Right lobe of liver (tissue), 6 donors: ENCODE results near the gene CAND2. TPM values are rescaled to one million over a fixed set of nuclear protein-coding genes. Genes with fewer than 3 reads are reported as not detected.
A peak's percentile ranks its signal among the peaks of the same experiment; 100 is the strongest.
"Not testable (repeated sequence)": the region's sequence is repeated elsewhere in the genome, so short reads cannot be mapped to it uniquely, and the experiment has no call there.

Experiments used
- ATAC-seq, 4 donors: fragments of 200-7000 bp; cut with Tn5 transposase; one replicate each; pipeline ENCODE4 v1.9.1; 2020; ENCODE audit warnings: mild to moderate bottlenecking in 4 of 4, moderate library complexity in 4 of 4
- DNase-seq, 3 donors: peaks; one replicate each; pipeline ENCODE4 v3.0.0-alpha.2; 2020
- H3K27ac ChIP-seq, 3 donors: fragments of 200-600 bp; one replicate each; pipeline ENCODE4 v1.8.0; 2022
- H3K27me3 ChIP-seq, 2 donors: fragments of 200-600 bp; one replicate each; pipeline ENCODE4 v1.8.0; 2022
- H3K36me3 ChIP-seq, 4 donors: fragments of 200-600 bp; sonication (generic) in 1 of 4; one replicate each; pipeline versions ENCODE4 v1.5.1 to v1.8.0; 2017 to 2022; ENCODE audit warnings: control low read depth in 1 of 4
- H3K4me1 ChIP-seq, 4 donors: fragments of 200-600 bp; sonication (generic) in 1 of 4; one replicate each; pipeline versions ENCODE4 v1.5.1 to v1.8.0; 2017 to 2022; ENCODE audit warnings: control low read depth in 1 of 4
- H3K4me3 ChIP-seq, 3 donors: fragments of 200-600 bp; one replicate each; pipeline ENCODE4 v1.8.0; 2022
- H3K9me3 ChIP-seq, 4 donors: fragments of 200-600 bp; sonication (generic) in 1 of 4; one replicate each; pipeline versions ENCODE4 v1.5.1 to v1.8.0; 2017 to 2022; ENCODE audit warnings: control low read depth in 1 of 4
- CTCF ChIP-seq, 4 donors: fragments of 200-600 bp in 3 of 4; fragments of 450-650 bp in 1 of 4; IDR thresholded peaks; one replicate each; pipeline versions ENCODE4 v1.5.1 to v1.8.0; 2016 to 2022; ENCODE audit warnings: antibody characterized with exemption in 4 of 4, mild to moderate bottlenecking in 2 of 4
- POLR2A ChIP-seq: fragments of 450-650 bp; IDR thresholded peaks from one replicate; pipeline ENCODE4 v1.6.1; 2017; ENCODE audit warnings: antibody characterized with exemption, mild to moderate bottlenecking
- WGBS: methylation state at CpG from one replicate; pipeline ENCODE4 v1.1.6; 2018; ENCODE audit warnings: low coverage, low lambda C conversion rate; ENCODE audit not compliant: insufficient coverage; ENCODE audit errors: missing lambda C conversion rate; 5-methylcytosine and 5-hydroxymethylcytosine counted together
- intact Hi-C, 2 donors: fragments of 100-400 bp; cut with DNase I; formaldehyde crosslinking; loops; one replicate each; pipeline versions ENCODE4 v1.11.2 to v1.14.1; 2022
- total RNA-seq, 6 experiments: library from RNA; depleted of rRNA in 2 of 6; stranded (reverse); fragments of >200 nt in 2 of 6; fragmentation: NEBNext Ultra II Directional in 3 of 6; extraction: Animal tissue kit (Norgen Biotek cat#: 25700) in 3 of 6; gene quantifications; one replicate each; pipeline versions ENCODE4 v1.1.0 to v1.2.4, GENCODE V29; 2016 to 2023
- donor health status: DM: no; HTN: yes; CAD: no.
- donor health status: DM: no; HTN: no; CAD: no.
- donor health status: DM: no; HTN: no; CAD: no.
- donor health status: DM: no; HTN: yes; CAD: no.
- donor health status: DM: no; HTN: yes; CAD: no.

CAND2 gene
- total RNA-seq, 6 experiments from 2014 or later, result 0.61 to 4.4 (median 0.77) TPM

GRCh38 chr3:12787346-12787745 lies 9.1 kb upstream of the CAND2 start:
- H3K27me3 ChIP-seq, H3K27ac ChIP-seq, intact Hi-C loops, H3K4me3 ChIP-seq, H3K9me3 ChIP-seq, H3K4me1 ChIP-seq, H3K36me3 ChIP-seq: not testable (repeated sequence)
- 11% methylated on average over 6 of the region's 9 CpGs for WGBS
- TF ChIP-seq CTCF (IDR thresholded peaks at IDR 0.05), result peak in 2 of 4 donors; percentile 42 to 53
- DNase-seq (peak in 1 of 3 donors; percentile 78), ATAC-seq (peak in 3 of 4 donors; percentile 33 to 66 (median 56))

DNA sequence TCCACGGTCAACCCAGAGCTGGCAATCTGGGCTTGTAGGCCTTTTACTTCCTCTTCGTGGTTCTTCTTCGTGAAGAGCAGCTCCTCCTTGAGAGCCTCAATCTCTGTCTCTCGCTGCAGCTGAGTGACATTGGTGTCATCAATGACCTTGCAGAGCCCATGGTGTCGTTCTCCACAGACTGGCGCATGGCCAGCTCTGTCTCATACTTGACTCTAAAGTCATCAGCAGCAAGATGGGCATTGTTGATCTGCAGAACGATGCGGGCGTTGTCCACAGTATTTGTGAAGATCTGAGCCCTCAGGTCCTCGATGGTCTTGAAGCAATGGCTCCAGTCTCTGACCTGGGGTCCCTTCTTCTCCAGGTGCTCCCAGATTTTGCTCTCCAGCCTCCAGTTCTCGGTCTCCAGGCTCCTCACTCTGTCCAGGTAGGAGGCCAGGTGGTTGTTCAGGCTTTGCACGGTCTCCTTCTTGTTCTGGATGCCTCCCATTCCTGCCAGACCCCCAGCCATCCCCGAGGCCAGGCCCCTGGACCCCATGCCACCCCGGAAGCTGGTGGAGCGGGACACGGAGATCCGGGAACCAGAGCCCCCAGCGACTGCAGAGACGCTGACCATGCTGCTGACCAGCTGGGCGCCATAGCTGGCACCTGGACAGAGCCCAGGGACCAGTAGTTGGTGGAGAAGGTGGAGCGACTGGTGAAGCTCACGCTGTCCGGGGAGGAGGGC lies 8.4 kb upstream of the CAND2 start:
- H3K36me3 ChIP-seq, ATAC-seq: not testable (repeated sequence)

GRCh38 chr3:12791430-12791829 lies 5.0 kb upstream of the CAND2 start:
- intact Hi-C loops, result no loop called here
- no peaks in the 10 kb centered on the region for H3K36me3 ChIP-seq
- no peaks in the 10 kb centered on the region for H3K27me3 ChIP-seq
- TF ChIP-seq CTCF (IDR thresholded peaks at IDR 0.05) (no peak), POLR2A (no peak)
- ATAC-seq (no peak), DNase-seq (no peak)
- no peak overlapping the region for H3K27ac ChIP-seq
- 43% methylated on average over 1 of the region's 1 CpG for WGBS
- no peaks in the 10 kb centered on the region for H3K4me1 ChIP-seq
- H3K9me3 ChIP-seq, result no peaks in the 10 kb centered on the region
- H3K4me3 ChIP-seq, result no peak overlapping the region

More for the DNA sequence above, 8.4 kb upstream of the CAND2 start:
- H3K27ac ChIP-seq, H3K4me3 ChIP-seq, H3K9me3 ChIP-seq, intact Hi-C loops, DNase-seq, H3K27me3 ChIP-seq, H3K4me1 ChIP-seq: not testable (repeated sequence)
- 65% methylated on average over 15 of the region's 23 CpGs for WGBS

- intact Hi-C loops, result no loop called here
- H3K27ac ChIP-seq, result no peak overlapping the region
- DNase-seq (no peak), ATAC-seq (no peak)
- no peaks in the 10 kb centered on the region for H3K4me1 ChIP-seq
- TF ChIP-seq POLR2A (no peak), CTCF (IDR thresholded peaks at IDR 0.05) (no peak)
- H3K4me3 ChIP-seq, result no peak overlapping the region
- 98% methylated on average over 4 of the region's 5 CpGs for WGBS
- no peaks in the 10 kb centered on the region for H3K36me3 ChIP-seq
- no peaks in the 10 kb centered on the region for H3K27me3 ChIP-seq
- no peaks in the 10 kb centered on the region for H3K9me3 ChIP-seq
Observed at GRCh38 chr3:12793701-12794100, 2.8 kb upstream of the CAND2 start.

GRCh38 chr3:12797124-12797891 lies 828 bp downstream of the CAND2 start:
- no peaks in the 10 kb centered on the region for H3K27me3 ChIP-seq
- 62% methylated on average over 11 of the region's 17 CpGs for WGBS
- ATAC-seq (no peak), DNase-seq (no peak)
- H3K9me3 ChIP-seq, result no peaks in the 10 kb centered on the region
- H3K27ac ChIP-seq, result no peak overlapping the region
- no peaks in the 10 kb centered on the region for H3K36me3 ChIP-seq
- intact Hi-C loops, result no loop called here
- H3K4me1 ChIP-seq, result peaks cover 0 to 10% (median 0%) of the 10 kb centered on the region in 4 donors
- H3K4me3 ChIP-seq, result no peak overlapping the region
- TF ChIP-seq CTCF (IDR thresholded peaks at IDR 0.05) (no peak), POLR2A (no peak)
